SK-N-SH treated with all-trans-retinoic acid at 6 μM for 48 hours (cell line): ENCODE results near the gene ECE2.

Experiments used
- BACH2 ChIP-seq: fragments of 250-450 bp; sonication (Bioruptor Pico); IDR thresholded peaks from 2 replicates; pipeline ENCODE4 v1.9.0; 2021; ENCODE audit warnings: mild to moderate bottlenecking, borderline replicate concordance
- CSRNP3 ChIP-seq: fragments of 250-450 bp; sonication (Bioruptor Pico); IDR thresholded peaks from 2 replicates; pipeline ENCODE4 v1.5.1; 2021; ENCODE audit warnings: mild to moderate bottlenecking, moderate library complexity
- ESRRG ChIP-seq: fragments of 250-450 bp; sonication (Bioruptor Pico); IDR thresholded peaks from 2 replicates; pipeline ENCODE4 v1.6.1; 2021; ENCODE audit warnings: mild to moderate bottlenecking
- GLIS3 ChIP-seq: fragments of 250-450 bp; sonication (Bioruptor Pico); IDR thresholded peaks from 2 replicates; pipeline ENCODE4 v1.5.0; 2020; ENCODE audit warnings: mild to moderate bottlenecking, moderate library complexity
- PATZ1 ChIP-seq: fragments of 250-450 bp; sonication (Bioruptor Pico); IDR thresholded peaks from 2 replicates; pipeline ENCODE4 v1.8.0; 2020; ENCODE audit warnings: mild to moderate bottlenecking, moderate library complexity, borderline replicate concordance
- PPARA ChIP-seq: fragments of 250-450 bp; sonication (Bioruptor Pico); IDR thresholded peaks from 2 replicates; pipeline ENCODE4 v1.5.0; 2020; ENCODE audit warnings: mild to moderate bottlenecking, borderline replicate concordance
- RARB ChIP-seq: fragments of 250-450 bp; sonication (Bioruptor Pico); IDR thresholded peaks from 2 replicates; pipeline ENCODE4 v1.8.0; 2021; ENCODE audit warnings: mild to moderate bottlenecking, moderate library complexity
- ZC3H10 ChIP-seq: fragments of 250-450 bp; sonication (Bioruptor Pico); IDR thresholded peaks from 2 replicates; pipeline ENCODE4 v1.5.1; 2021; ENCODE audit warnings: mild to moderate bottlenecking, moderate library complexity
- ZFP30 ChIP-seq: fragments of 450-650 bp; formaldehyde crosslinking; IDR thresholded peaks from 2 replicates; pipeline ENCODE4 v1.5.0; 2022; ENCODE audit warnings: mild to moderate bottlenecking, moderate library complexity
- ZNF565 ChIP-seq: fragments of 450-650 bp; formaldehyde crosslinking; conservative IDR thresholded peaks from 2 replicates; pipeline ENCODE4 v1.5.0; 2020; ENCODE audit warnings: low read depth, mild to moderate bottlenecking, moderate library complexity
- ZNF70 ChIP-seq: fragments of 450-650 bp; formaldehyde crosslinking; IDR thresholded peaks from 2 replicates; pipeline ENCODE4 v1.5.0; 2020; ENCODE audit warnings: mild to moderate bottlenecking, moderate library complexity
- ZNF8 ChIP-seq: fragments of 450-650 bp; formaldehyde crosslinking; IDR thresholded peaks from 2 replicates; pipeline ENCODE4 v1.5.0; 2020; ENCODE audit warnings: mild to moderate bottlenecking, moderate library complexity
- TF ChIP-seq, protein P1 (sequence below): fragments of 250-450 bp; sonication (Bioruptor Pico); IDR thresholded peaks from 2 replicates; pipeline ENCODE4 v1.8.0; 2021; ENCODE audit warnings: low read depth, mild to moderate bottlenecking, moderate library complexity, borderline replicate concordance
- TF ChIP-seq, protein P2 (sequence below): fragments of 250-450 bp; sonication (Bioruptor Pico); IDR thresholded peaks from 2 replicates; pipeline ENCODE4 v1.5.1; 2020; ENCODE audit warnings: low read depth, mild to moderate bottlenecking, moderate library complexity

GRCh38 chr3:184328516-184328915, 52.7 kb downstream of the ECE2 start:
- TF ChIP-seq ZNF70 (CRISPR knock-in tag) = no peak
- no peak for TF ChIP-seq ZNF8 (CRISPR knock-in tag)
- no peak for TF ChIP-seq RARB (CRISPR knock-in tag)
- no peak for TF ChIP-seq CSRNP3 (CRISPR knock-in tag)
- no peak for TF ChIP-seq ZC3H10 (CRISPR knock-in tag)
- no peak for TF ChIP-seq PATZ1
- TF ChIP-seq ZNF565 (CRISPR knock-in tag) = no peak
- TF ChIP-seq ZFP30 (CRISPR knock-in tag) = no peak
- no peak for TF ChIP-seq PPARA (CRISPR knock-in tag)
- no peak for TF ChIP-seq BACH2 (CRISPR knock-in tag)
- TF ChIP-seq, protein P1, sequence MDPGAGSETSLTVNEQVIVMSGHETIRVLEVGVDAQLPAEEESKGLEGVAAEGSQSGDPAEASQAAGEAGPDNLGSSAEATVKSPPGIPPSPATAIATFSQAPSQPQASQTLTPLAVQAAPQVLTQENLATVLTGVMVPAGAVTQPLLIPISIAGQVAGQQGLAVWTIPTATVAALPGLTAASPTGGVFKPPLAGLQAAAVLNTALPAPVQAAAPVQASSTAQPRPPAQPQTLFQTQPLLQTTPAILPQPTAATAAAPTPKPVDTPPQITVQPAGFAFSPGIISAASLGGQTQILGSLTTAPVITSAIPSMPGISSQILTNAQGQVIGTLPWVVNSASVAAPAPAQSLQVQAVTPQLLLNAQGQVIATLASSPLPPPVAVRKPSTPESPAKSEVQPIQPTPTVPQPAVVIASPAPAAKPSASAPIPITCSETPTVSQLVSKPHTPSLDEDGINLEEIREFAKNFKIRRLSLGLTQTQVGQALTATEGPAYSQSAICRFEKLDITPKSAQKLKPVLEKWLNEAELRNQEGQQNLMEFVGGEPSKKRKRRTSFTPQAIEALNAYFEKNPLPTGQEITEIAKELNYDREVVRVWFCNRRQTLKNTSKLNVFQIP (CRISPR knock-in tag) = no peak
- TF ChIP-seq, protein P2, sequence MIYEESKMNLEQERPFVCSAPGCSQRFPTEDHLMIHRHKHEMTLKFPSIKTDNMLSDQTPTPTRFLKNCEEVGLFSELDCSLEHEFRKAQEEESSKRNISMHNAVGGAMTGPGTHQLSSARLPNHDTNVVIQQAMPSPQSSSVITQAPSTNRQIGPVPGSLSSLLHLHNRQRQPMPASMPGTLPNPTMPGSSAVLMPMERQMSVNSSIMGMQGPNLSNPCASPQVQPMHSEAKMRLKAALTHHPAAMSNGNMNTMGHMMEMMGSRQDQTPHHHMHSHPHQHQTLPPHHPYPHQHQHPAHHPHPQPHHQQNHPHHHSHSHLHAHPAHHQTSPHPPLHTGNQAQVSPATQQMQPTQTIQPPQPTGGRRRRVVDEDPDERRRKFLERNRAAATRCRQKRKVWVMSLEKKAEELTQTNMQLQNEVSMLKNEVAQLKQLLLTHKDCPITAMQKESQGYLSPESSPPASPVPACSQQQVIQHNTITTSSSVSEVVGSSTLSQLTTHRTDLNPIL (CRISPR knock-in tag) = no peak
- TF ChIP-seq ESRRG = no peak
- no peak for TF ChIP-seq GLIS3 (CRISPR knock-in tag)
